ENCODE results near the gene CYP27B1.

The CYP27B1 gene

DNA sequence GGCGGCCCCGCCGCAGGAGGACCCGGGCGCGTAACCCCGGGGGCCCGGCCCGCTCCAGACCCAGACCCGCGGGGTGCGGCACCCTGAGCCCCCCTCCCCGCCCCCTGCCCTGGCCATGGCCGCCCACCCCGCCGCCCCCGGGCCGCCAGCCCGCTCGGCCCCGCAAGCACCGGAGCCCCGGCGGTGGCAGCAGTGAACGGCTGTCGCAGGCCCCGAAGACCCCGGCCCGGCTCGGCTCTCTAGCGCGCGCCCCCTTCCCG is 11.8 kb downstream of the CYP27B1 start:
- DNase-seq (ENCODE audit: insufficient read length) (no peak), FAIRE-seq (no peak)
- TF ChIP-seq POLR2AphosphoS5 (IDR thresholded peaks at IDR 0.05; ENCODE audit: low read depth, low read length) (no peak), POLR2A (IDR thresholded peaks at IDR 0.05; ENCODE audit: low read depth, low read length) (no peak), TAF1 (IDR thresholded peaks at IDR 0.05; ENCODE audit: borderline replicate concordance, low read depth, low read length) (no peak)

DNA sequence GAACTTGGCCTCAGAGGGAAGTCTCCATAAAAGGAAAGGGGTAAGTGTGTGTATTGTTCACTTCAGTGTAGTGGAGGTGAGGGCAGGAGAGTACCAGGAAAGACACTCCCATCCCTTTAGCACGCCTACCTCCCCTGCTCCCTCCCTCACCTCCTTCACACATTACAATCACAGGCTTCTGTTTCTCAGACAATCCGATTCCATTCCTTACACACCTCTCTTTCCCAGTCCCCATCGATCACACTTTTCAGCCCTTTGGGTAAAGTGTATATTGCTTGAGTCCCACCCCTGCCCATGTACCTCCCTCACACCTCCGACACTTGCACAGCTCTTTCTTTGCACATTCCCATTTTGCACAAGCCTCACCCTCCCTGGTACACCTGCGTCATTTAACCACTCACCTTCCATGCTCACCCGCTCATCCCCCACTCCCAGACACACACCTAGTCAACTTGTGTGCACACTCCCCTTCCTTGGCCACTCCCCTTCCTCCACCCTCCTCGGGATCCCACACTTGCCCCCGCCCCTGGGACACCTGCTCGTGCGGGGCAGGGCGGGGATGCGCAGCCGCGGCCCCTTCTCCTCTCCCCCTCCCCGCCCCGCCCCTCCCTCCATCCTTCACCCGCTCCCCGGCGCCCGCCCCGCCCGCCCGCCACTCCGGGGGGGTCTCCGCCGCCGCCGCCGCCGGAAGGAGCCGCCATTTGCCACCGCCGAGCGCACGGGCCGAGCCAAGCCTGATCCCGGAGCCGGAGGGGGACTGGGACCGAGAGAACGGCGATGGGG is 12.3 kb downstream of the CYP27B1 start, which contains the start of gene MARCHF9:
TSS of gene MARCHF9 (plus strand) at position 693 of the 783 bp plus-strand sequence. CDS start 426 bp downstream, outside the sequence.
- FAIRE-seq (peak; percentile 86), DNase-seq (ENCODE audit: insufficient read length) (peak; percentile 73)
- TF ChIP-seq POLR2A (IDR thresholded peaks at IDR 0.05; ENCODE audit: low read depth, low read length) = no peak
- no peak for TF ChIP-seq TAF1 (IDR thresholded peaks at IDR 0.05; ENCODE audit: borderline replicate concordance, low read depth, low read length)
- no peak for TF ChIP-seq POLR2AphosphoS5 (IDR thresholded peaks at IDR 0.05; ENCODE audit: low read depth, low read length)

GRCh38 chr12:57753756-57754337 is 13.0 kb downstream of the CYP27B1 start:
- TF ChIP-seq POLR2AphosphoS5 (IDR thresholded peaks at IDR 0.05; ENCODE audit: low read depth, low read length) = no peak
- TF ChIP-seq TAF1 (IDR thresholded peaks at IDR 0.05; ENCODE audit: borderline replicate concordance, low read depth, low read length) = no peak
- no peak for TF ChIP-seq POLR2A (IDR thresholded peaks at IDR 0.05; ENCODE audit: low read depth, low read length)
- no peak for DNase-seq (ENCODE audit: insufficient read length)
- no peak for FAIRE-seq

DNA sequence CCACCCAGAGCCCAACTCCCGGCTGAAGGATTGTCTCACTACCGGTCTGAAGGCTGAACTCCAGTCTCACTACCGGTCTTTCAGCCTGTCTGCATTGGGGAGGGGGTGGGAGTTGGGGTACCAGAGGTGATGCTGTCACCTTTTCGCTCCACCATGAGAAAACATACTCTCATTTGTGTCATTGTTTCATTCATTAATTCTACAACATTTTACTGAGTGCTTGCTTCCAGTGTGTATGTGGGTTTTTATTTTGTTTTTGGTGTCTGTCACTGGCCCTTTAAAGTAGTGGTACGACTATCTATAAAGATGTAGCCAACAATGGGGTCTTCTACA is 14.2 kb downstream of the CYP27B1 start:
- no peak for FAIRE-seq
- DNase-seq (ENCODE audit: insufficient read length) = no peak
- no peak for TF ChIP-seq POLR2A (IDR thresholded peaks at IDR 0.05; ENCODE audit: low read depth, low read length)
- no peak for TF ChIP-seq TAF1 (IDR thresholded peaks at IDR 0.05; ENCODE audit: borderline replicate concordance, low read depth, low read length)
- TF ChIP-seq POLR2AphosphoS5 (IDR thresholded peaks at IDR 0.05; ENCODE audit: low read depth, low read length) = no peak

- peak; percentile 92 for DNase-seq (ENCODE audit: insufficient read length)
- TF ChIP-seq POLR2A (IDR thresholded peaks at IDR 0.05; ENCODE audit: low read depth, low read length) = peak; percentile 85
- TF ChIP-seq TAF1 (IDR thresholded peaks at IDR 0.05; ENCODE audit: borderline replicate concordance, low read depth, low read length) = peak; percentile 58; the same call in 1 of the 2 replicates
- peak; percentile 73 for TF ChIP-seq POLR2AphosphoS5 (IDR thresholded peaks at IDR 0.05; ENCODE audit: low read depth, low read length)
- FAIRE-seq = peak; percentile 99
Measured at GRCh38 chr12:57751788-57752667, 14.8 kb downstream of the CYP27B1 start, which contains the start of gene CDK4. CDK4 (minus strand) TSS chr12:57752310; CDS start chr12:57751717, 593 bp downstream.

- no peak for FAIRE-seq
Measured at GRCh38 chr12:57751432-57751787, 15.5 kb downstream of the CYP27B1 start.

DNA sequence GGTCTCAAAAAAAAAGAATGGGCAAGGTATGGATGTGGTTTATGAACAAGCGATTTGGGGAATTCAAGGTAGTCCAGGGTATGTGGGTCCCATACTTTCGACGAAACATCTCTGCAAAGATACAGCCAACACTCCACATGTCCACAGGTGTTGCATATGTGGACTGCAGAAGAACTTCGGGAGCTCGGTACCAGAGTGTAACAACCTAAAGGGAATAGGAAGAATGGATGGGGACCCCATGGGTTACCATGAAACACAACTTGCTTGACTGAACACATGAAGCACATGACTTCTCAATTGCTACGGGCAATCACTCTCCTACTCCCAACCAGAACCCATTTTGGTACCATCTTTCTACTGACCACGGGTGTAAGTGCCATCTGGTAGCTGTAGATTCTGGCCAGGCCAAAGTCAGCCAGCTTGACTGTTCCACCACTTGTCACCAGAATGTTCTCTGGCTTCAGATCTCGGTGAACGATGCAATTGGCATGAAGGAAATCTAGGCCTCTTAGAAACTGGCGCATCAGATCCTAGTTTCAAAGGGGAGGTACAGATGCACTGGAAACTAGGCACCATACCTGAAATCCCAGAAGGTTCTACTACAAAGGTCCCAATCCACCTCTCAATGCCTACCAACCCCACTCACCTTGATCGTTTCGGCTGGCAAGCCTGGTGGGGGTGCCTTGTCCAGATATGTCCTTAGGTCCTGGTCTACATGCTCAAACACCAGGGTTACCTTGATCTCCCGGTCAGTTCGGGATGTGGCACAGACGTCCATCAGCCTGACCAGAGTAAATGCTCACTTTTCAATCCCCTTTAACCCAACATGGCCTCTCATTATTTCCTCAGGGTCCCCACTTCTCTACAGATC is 16.1 kb downstream of the CYP27B1 start:
- DNase-seq (ENCODE audit: insufficient read length) = no peak
- no peak; the same call in 1 of the 2 replicates for TF ChIP-seq POLR2A (IDR thresholded peaks at IDR 0.05; ENCODE audit: low read depth, low read length)
- TF ChIP-seq POLR2AphosphoS5 (IDR thresholded peaks at IDR 0.05; ENCODE audit: low read depth, low read length) = no peak
- TF ChIP-seq TAF1 (IDR thresholded peaks at IDR 0.05; ENCODE audit: borderline replicate concordance, low read depth, low read length) = no peak
- no peak for FAIRE-seq

More at GRCh38 chr12:57751432-57751787, 15.5 kb downstream of the CYP27B1 start:
- DNase-seq (ENCODE audit: insufficient read length) = no peak
- TF ChIP-seq POLR2AphosphoS5 (IDR thresholded peaks at IDR 0.05; ENCODE audit: low read depth, low read length) = no peak
- TF ChIP-seq POLR2A (IDR thresholded peaks at IDR 0.05; ENCODE audit: low read depth, low read length) = no peak
- no peak for TF ChIP-seq TAF1 (IDR thresholded peaks at IDR 0.05; ENCODE audit: borderline replicate concordance, low read depth, low read length)

GRCh38 chr12:57749061-57749460 is 17.8 kb downstream of the CYP27B1 start:
- FAIRE-seq = no peak

DNA sequence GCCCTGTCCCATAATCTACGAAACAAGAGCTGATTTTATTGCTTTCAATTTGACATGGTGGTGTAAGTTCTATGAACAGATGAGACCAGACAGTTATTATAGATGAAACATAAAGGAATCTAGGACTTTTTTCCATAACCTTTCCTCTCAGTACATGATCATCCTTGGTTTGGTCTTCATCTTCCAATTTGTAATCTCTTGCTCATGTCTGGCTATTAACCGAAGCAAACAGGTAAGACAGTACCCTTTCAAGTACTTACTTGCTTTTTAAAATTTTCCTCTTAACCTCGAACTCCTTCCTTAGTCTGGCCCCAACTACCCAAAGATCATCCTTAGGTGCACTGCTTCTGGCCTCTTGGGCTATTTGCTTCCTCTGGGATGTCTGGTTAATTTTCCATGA is 20.9 kb downstream of the CYP27B1 start:
- DNase-seq (ENCODE audit: insufficient read length) (no peak), FAIRE-seq (no peak)
- no peak for TF ChIP-seq POLR2AphosphoS5 (IDR thresholded peaks at IDR 0.05; ENCODE audit: low read depth, low read length)
- no peak for TF ChIP-seq TAF1 (IDR thresholded peaks at IDR 0.05; ENCODE audit: borderline replicate concordance, low read depth, low read length)
- TF ChIP-seq POLR2A (IDR thresholded peaks at IDR 0.05; ENCODE audit: low read depth, low read length) = no peak

More at GRCh38 chr12:57749061-57749460, 17.8 kb downstream of the CYP27B1 start:
- DNase-seq (ENCODE audit: insufficient read length) = no peak
- TF ChIP-seq POLR2AphosphoS5 (IDR thresholded peaks at IDR 0.05; ENCODE audit: low read depth, low read length) (no peak), POLR2A (IDR thresholded peaks at IDR 0.05; ENCODE audit: low read depth, low read length) (no peak)

- TF ChIP-seq POLR2A (IDR thresholded peaks at IDR 0.05; ENCODE audit: low read depth, low read length) (peak; percentile 30; the same call in 1 of the 2 replicates), POLR2AphosphoS5 (IDR thresholded peaks at IDR 0.05; ENCODE audit: low read depth, low read length) (peak; percentile 55; the same call in 1 of the 2 replicates), TAF1 (IDR thresholded peaks at IDR 0.05; ENCODE audit: borderline replicate concordance, low read depth, low read length) (no peak)
- FAIRE-seq (no peak), DNase-seq (ENCODE audit: insufficient read length) (no peak)
Measured at GRCh38 chr12:57745485-57745881, 21.4 kb downstream of the CYP27B1 start.
